Islet precursor cell (in vitro differentiated cells): ENCODE data around the gene ATOH8.
A peak's percentile ranks its signal among the peaks of the same experiment; 100 is the strongest.

ENCODE experiments used
- DNase-seq: peaks from one replicate; pipeline ENCODE4 v3.0.0-alpha.2; 2018

The ATOH8 gene

DNA sequence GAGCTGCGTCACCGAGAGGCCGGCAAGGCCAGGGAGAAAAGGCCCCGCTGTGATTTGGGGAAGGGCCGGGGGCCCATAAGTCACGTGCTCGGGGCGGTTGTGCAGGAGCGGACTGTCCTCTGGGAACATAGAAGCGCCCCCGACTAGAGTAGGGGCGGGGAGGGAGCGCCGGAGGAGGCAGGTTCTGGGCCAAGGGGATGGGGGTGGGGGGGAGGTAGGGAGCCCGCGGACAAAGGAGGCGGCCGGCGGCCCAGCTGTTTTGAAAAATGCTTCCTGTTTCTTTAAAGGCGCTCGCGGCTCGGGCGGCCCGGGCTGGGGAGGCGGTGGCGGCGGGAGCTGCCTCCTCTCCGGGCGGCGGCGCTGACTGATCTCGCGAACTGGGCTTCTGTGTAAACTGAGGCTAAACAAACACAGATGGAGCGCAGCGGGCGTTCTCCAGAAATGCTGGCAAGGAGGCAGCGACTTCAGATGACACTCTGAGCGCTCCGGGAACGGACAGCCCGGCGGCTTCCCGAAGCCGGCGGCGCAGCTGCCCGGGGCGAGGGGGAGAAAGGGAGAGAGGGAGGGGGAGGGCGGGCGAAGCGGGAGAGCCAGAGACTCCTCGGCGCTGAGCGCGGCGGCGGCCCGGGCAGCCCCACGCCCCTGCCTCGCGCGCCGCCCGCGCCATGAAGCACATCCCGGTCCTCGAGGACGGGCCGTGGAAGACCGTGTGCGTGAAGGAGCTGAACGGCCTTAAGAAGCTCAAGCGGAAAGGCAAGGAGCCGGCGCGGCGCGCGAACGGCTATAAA lies at the start of gene ATOH8:
ATOH8 (plus strand) TSS at position 467 of the 788 bp plus-strand sequence; CDS start at position 666, 199 bp downstream.
- DNase-seq = peak; percentile 76

- no peak for DNase-seq
Measured at GRCh38 chr2:85704038-85704437, 49.8 kb upstream of the ATOH8 start.

GRCh38 chr2:85704800-85705679 lies 48.8 kb upstream of the ATOH8 start:
- peak; percentile 52 for DNase-seq

DNA sequence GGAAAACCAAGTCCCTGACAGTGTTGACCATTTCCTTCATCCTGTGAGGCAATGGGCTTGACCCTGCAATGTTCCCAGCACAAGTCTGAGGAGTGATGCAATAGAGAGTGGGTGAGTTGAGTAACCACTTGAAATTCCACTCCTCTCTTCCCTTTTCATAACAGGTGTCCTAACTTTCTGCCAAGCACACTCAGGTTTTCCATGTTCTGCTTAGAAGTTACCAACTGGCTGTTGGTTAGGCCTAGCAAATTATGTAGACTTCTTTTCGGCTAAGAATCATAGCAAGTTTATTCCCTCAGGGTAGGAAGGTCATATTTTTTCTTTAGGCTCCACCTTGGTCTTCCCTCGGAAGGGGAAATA lies 48.1 kb upstream of the ATOH8 start:
- peak; percentile 67 for DNase-seq

- DNase-seq = peak; percentile 43
Measured at GRCh38 chr2:85706063-85706462, 47.7 kb upstream of the ATOH8 start.

- peak; percentile 49 for DNase-seq
Measured at GRCh38 chr2:85706599-85707296, 47.0 kb upstream of the ATOH8 start.

- DNase-seq = peak; percentile 69
Measured at GRCh38 chr2:85707304-85707703, 46.5 kb upstream of the ATOH8 start.

GRCh38 chr2:85708641-85709040 lies 45.1 kb upstream of the ATOH8 start:
- DNase-seq = peak; percentile 22

DNA sequence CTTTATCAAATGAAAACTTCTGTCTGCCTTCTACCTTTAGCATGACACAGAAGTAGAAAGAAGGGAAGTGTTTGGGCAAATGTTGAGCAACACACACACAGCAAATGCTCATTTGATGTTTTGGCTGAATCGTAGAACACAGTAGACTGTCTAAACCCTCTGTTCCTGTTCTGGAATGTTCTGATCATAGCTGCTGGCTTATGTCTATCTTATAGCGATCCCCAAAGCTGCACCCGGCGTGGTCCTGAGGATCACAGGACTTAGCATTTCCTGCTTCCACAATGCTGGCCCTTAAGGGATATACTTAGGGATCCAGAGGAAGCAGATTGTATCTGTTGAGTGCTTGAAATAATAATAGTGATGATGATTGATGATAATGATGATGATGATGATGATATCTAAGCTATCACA lies 44.4 kb upstream of the ATOH8 start:
- no peak for DNase-seq

GRCh38 chr2:85710687-85711577 lies 42.9 kb upstream of the ATOH8 start:
- peak; percentile 68 for DNase-seq

- peak; percentile 48 for DNase-seq
Measured at GRCh38 chr2:85711578-85712060, 42.2 kb upstream of the ATOH8 start.

DNA sequence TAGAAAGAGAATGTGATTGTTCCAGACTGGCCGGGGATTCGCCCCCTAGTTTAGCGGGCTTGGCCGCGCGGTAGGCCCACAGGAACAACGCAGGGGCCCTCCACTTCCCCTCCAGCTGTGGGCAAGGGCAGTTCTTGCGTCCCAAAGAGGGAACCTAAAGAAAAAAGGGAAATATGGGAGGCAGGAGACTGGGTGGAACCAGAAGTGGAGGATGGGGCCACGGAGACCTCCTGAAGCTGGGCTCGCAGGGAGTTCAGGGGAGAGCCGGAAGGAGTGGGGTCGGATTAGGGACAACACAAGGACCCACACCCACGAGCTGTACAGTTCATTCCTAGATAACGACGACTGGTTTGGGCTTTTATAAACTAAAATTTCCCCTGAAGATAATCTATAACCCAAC lies 41.5 kb upstream of the ATOH8 start:
- peak; percentile 17 for DNase-seq

GRCh38 chr2:85712849-85713612 lies 40.8 kb upstream of the ATOH8 start:
- DNase-seq = peak; percentile 29

DNA sequence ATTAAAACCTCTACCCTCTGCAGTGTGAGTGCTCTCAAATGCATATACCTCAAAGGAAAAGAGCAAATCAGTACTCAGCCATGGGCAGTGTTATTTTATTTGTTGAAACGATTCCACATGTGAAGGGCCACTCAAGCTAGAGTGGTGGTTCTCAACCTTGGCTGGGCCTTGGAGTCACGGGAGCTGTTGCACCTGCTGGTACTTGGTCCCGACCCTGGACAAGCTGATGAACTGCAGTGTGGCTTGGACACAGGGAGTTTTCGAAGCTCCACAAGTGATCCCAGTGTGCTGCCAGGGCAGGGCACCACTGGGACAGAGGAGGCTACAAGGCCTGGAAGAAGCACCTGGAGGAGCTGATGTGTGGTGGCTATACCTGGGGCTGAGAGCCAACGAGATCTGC lies 40.0 kb upstream of the ATOH8 start:
- peak; percentile 37 for DNase-seq

DNA sequence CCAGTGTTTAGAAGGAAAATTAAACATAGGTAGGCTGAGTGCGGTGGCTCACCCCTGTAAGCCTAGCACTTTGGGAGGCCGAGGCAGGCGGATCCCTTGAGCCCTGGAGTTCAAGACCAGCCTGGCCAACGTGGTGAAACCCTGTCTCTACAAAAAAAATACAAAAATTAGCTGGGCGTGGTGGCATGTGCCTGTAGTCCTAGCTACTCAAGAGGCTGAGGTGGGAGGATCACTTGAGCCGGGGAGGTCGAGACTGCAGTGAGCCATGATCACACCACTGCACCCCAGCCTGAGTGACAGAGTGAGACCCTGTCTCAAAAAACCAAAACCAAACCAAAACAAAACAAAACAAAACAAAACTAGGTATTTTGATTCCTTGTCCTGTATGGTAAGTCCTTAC lies 39.4 kb upstream of the ATOH8 start:
- peak; percentile 26 for DNase-seq

GRCh38 chr2:85714841-85715240 lies 39.0 kb upstream of the ATOH8 start:
- no peak for DNase-seq

DNA sequence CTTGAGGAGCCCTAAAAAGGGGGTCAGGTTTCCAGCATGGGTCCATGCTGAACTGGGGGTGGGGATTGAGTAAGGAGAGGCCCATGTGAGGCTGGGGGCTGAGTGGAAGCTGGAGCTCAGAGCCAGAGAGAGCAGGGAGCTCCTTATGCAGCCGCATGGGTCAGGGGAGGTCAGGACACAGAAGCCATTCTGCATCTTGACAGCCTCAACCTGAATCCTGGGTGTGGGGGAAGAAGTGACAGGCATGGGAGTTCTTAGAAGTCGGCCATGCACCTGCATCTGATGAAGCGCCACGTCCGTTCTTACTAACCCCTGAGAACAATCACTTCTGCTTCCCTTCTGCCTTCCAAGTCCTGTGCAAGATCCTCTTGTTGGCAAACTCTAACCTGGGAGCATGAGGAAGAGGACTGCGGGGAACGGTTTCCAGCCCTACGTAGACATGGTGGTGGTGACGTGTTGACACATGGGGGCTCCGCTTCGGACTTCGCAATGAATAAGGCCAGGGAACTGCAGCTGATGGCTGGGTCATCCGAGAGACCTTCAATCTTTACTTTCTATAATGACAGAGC lies 37.4 kb upstream of the ATOH8 start:
- DNase-seq = peak; percentile 15

DNA sequence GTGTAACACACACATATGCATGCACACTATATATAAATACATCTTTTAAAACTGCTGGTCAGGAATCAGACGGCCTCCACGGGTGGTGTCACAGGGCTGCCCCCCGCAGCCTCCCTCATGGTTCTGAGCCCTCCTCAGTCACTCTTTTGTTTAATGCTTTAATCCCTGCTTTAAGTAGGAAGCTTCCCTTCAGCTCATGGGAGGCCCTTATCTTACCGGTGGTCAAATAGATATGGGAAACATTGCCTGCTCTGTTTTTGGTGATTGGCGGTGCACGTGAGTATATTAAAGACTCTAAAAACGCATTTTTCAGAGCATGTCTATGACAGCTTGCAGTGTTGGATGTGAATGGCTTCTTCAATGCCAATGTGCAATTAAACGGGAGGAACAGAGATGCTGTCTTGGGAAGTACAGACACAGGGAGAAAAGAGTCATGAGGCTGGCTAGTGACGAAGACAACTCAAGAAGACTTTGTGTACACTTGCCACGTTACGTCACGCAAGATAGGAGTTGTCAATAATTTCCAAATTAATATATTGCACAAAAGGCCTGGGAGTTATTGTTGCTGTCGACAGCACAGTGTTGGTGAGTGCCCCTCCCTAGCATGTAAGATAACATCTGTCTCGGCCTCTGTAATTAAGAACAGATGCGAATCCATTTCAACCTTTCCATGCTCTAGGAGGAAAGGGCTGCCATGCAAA lies 36.3 kb upstream of the ATOH8 start:
- DNase-seq = no peak

DNA sequence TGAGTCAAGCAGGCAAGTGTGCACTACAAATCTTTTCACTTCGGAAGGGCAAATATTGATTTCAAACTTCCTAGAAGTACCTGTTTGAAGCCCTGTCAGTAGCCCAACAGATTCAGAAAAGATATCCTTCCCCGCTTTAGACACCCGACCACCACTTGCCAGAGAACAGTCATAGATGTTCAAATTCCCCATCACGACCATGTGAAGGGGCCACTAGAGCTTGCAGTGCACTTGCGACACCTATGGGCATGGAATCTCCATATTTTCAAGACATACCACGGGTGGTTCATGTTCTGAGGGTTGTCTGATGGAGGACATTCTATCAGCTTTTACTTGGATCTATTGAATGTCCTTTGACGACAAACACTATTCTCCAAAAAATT lies 35.8 kb upstream of the ATOH8 start:
- DNase-seq = peak; percentile 29

GRCh38 chr2:85718885-85719492 lies 34.8 kb upstream of the ATOH8 start:
- no peak for DNase-seq
